ENCODE measurements around the gene HLA-DRA.

HLA-DRA gene

GRCh38 chr6:32439602-32440214, at the start of gene HLA-DRA:
HLA-DRA (plus strand) TSS chr6:32439887; CDS start chr6:32439951, 64 bp downstream.
- no peak for DNase-seq (ENCODE audit: low read depth)

DNA sequence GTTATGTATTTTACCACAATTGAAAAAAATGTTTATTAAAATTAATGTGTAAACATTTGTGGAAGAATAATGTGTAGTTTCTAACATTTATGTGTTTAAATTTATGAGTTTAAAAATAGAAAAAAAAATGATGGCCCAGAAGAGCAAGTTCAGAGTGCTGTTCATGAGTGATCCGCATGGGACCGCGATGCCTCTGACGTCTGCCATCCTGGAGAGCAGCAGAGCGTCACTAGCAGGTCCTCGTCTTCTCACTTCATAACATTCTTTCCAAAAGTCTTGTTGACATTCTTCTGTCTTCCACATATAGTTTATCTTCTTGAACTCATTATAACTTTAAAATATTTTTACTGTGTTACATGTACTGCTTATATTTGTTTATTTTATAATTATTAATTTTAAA, 48.2 kb upstream of the HLA-DRA start:
- no peak for DNase-seq (ENCODE audit: low read depth)

- no peak for DNase-seq (ENCODE audit: low read depth)
These were observed 45.8 kb upstream of the HLA-DRA start for GRCh38 chr6:32393665-32394420.

GRCh38 chr6:32396028-32396427, 43.7 kb upstream of the HLA-DRA start:
- DNase-seq (ENCODE audit: low read depth): no peak

DNA sequence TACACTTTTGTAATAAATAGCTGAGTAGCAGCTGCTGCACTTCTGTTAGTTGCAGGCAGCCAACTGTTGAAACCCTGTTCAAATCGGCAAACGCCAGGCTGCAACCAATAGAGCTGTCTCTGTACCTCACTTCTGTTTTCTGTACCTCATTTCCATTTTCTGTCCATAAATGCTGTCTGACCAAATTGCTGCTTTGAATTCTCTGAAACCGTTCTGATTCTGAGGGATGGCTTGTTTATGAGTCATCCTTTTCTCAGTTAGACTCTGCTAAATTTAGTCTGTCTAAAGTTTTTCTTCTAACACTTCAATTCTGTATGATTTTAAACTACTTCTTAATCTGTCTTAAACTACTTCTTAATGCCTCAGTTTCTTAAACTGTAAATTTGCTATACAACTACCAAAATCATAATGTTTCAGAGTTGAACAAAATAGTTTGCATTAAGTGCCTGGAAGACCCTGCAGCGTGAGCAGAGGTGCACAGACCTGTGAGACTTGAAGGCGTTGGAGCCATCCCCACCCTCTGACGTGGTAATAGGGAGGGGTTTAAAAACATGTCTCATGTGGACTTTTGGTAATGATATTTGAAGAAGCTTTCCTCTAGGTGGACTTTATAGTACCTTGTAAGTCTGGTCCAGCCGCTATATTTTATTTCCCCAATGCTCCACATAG, 42.3 kb upstream of the HLA-DRA start:
- no peak for DNase-seq (ENCODE audit: low read depth)

GRCh38 chr6:32401284-32401963, 38.3 kb upstream of the HLA-DRA start:
- DNase-seq (ENCODE audit: low read depth): no peak

GRCh38 chr6:32402812-32403211, 36.9 kb upstream of the HLA-DRA start:
- no peak for DNase-seq (ENCODE audit: low read depth)

GRCh38 chr6:32405656-32406055, 34.0 kb upstream of the HLA-DRA start:
- DNase-seq (ENCODE audit: low read depth): no peak

DNA sequence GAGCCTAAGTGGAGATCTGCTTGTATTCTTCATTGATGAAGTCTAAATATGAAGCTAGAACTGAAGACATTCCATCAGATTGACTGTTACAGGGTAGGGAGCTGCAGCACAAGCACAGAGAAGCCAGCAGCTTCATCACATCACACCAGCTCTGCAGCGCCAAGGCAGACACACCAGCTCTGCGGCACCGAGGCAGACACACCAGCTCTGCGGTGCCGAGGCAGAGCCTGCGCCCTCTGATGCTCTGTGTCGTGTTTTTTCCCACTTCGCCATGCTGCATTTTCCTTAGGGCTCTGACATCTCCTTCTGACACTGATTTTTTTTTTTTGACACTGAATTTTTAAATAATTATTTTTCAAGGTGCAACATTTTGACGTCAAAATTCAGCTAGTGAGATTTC, 33.5 kb upstream of the HLA-DRA start:
- no peak for DNase-seq (ENCODE audit: low read depth)

DNA sequence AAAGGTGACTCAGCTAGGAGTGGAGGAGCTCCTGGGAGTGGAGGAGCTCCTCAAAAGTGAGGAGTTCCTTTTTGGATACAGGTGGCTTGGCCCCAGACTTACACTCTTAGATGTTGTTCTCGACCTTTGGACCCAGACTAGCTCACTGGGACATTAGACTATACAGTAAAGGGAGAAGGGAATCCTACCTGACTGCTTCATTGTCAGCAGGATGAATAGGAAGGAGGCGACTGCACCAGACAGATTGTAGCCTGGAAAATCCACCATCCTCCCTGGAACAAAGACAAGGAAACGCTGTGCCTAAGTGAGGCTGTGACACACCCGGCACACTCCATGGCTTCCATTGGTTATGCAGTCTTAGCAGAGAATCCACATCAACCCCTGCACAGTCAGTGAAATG, 32.8 kb upstream of the HLA-DRA start, which contains the start of gene BTNL2:
TSS of gene BTNL2 (minus strand) at position 325 of the 400 bp plus-strand sequence. CDS start at position 267, 58 bp downstream.
- DNase-seq (ENCODE audit: low read depth): no peak

- DNase-seq (ENCODE audit: low read depth): no peak
These were observed 28.8 kb upstream of the HLA-DRA start for GRCh38 chr6:32410906-32411305.

DNA sequence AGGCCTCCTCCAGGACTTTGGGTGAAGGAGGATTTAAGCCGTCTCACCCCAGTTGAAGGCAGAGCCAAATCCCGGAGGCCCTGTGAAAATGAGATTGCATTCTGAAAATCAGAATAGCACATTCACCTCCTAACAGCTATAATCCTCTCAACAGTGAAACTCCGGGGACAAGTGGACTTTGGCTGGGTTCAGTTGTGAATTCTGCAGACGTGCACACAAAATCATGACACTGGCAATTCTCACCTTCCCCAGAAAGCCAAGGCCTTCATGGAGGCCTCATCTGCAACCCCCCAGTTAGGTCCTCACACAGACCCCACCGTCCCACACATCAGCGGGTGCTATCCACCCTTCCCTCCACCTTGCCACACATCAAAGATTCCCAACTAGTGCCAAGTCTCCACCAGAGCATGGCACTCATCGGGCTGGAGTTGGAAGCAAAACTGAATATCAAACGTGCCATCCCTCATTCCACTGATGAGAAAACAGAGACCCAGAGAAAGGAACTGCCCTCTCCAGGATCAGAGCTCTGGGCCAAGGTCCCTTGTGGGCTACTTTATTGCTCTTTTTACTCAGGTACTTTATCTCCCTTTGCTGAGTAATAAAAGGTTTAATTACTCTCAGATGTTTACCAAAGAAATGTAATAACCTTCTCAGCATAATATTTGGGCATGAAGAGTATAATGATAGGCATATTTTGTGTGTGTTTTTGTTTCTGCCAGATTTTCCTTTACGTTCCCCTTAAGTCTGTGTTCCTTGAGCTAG, 27.9 kb upstream of the HLA-DRA start:
- DNase-seq (ENCODE audit: low read depth): no peak

GRCh38 chr6:32413427-32414047, 26.1 kb upstream of the HLA-DRA start:
- DNase-seq (ENCODE audit: low read depth): peak; percentile 61

DNA sequence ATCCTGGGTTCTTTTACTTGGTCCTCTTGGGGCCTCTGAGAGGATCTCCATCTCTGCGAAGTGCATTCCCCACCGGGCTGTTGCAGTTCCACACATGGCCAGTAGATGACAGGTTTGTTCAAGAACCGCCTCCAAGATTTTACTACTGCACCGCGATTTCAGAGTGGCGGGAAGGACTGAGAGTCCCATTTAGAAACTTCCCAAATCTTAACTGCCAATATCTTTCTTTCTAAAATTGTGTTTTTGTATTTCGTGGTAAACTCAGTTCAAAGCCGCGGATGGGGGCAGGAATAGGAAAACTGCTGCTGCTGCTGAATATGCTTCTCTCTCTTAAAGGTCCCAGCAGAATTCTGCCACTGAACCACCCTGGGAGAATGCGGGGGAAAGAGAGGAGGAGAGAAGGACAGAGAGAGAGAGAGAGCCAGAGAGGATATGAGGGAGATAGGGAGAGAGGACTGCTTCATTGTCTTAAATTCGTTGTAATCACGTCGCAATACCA, 24.1 kb upstream of the HLA-DRA start:
- DNase-seq (ENCODE audit: low read depth): peak; percentile 55

DNA sequence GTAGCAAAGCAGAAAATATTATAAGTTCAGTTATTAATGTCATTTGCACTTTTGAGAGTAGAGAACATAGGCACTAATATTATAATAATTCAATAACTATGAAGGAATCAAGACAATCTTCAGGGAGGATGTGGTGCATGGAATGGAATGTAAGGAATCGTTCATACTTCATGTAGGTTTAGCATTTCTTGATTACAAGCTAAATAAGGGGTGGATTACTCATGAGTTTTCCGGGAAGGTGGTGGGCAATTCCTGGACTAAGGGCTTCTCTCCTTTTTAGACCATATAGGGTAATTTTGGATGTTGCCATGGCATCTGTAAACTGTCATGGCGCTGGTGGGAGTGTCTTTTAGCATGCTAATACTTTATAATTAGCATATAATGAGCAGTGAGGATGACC, 23.7 kb upstream of the HLA-DRA start:
- DNase-seq (ENCODE audit: low read depth): no peak

GRCh38 chr6:32424589-32425300, 14.9 kb upstream of the HLA-DRA start:
- no peak for DNase-seq (ENCODE audit: low read depth)

DNA sequence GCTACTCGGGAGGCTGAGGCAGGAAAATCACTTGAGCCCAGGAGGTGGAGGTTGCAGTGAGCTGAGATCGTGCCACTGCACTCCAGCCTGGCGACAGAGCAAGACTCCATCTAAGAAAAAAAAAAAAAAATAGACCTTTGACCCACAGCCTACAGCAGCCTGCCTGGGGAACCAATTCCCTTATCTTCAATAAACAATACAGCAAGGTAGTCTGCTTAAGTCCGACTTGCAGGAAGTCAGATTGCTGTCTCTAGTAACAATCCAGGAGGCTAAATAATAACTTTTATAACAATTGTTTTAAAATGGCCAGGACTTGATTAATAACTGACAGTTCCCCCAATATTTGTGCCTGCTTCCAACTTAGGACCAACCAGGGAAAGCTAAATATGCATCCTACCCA, 13.3 kb upstream of the HLA-DRA start:
- DNase-seq (ENCODE audit: low read depth): no peak

DNA sequence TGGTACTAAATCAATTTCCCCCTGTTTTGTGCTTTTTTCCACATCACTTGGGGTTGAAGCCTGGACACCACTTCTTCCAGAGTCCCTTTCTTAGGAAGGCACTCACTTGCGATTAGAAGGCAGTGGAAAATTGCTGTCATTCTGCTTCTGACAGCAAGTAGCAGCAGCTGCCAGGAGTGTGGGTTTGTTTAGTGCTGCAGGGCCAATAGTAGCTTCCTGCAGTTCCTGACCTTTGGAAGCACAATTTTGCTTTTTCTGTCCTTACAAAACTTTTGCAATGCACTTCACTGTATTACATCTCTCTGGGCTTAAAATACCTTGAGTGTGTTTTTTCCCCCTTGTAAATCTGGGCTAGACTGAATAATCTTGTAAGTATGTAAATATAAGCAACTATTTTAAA, 12.5 kb upstream of the HLA-DRA start:
- no peak for DNase-seq (ENCODE audit: low read depth)

DNA sequence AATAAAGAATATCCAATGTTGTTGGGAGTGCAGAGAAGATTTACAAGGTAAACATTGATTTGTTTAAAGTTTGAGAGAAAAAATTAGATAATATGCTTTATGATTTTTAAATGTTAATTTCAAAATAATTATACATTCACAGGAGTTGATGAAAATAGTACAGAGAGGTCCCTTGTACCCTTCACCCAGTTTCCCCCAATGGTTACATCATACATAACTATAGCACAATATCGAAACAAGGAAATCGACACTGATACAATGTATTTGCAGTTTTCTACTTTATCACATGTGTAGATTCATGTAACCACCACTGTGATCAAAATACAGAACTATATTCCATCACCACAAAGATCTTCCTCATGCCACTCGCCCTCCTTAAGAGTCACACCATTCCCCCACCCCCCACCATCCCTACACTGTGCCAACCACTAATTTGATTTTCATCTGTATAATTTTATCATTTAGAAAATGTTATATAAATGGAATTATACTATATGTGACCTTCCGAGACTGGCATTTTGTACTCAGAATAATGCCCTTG, 11.7 kb upstream of the HLA-DRA start:
- no peak for DNase-seq (ENCODE audit: low read depth)

DNA sequence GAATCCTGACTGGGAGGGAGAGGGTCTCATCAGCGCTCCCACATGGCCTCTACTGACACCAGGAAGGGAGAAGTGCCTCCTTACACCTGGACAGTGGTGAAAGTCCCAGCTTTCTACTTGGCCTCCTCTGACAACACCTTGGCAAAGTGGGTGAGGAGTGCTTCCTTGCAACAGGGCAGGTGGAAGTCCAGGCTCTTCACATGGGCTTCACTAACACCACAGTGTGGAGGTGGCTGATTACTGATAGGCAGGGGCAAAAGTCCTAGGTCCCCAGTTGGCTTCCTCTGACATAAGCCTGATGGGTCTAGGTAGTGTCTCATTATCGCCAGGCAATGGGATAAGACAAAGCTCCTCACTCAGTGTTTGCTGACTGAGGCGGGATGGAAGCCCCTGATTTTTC, 9.5 kb upstream of the HLA-DRA start:
- no peak for DNase-seq (ENCODE audit: low read depth)
